IMR-90 (cell line): ENCODE measurements around the gene TIMM50. TPM values are rescaled to one million over a fixed set of nuclear protein-coding genes. Genes with fewer than 3 reads are reported as not detected.

Experiments used
- ATAC-seq: fragments of 200-7000 bp; cut with Tn5 transposase; 2 replicates; pipeline ENCODE4 v1.9.1; 2020; ENCODE audit warnings: low read depth, mild to moderate bottlenecking, moderate library complexity
- BruUV-seq: library from RNA; stranded (reverse); fragments of 400-500 nt; replicated peaks from 2 replicates; lab custom pipeline; 2021; lab: Mats Ljungman, UMichigan
- CTCF ChIA-PET: fragments of 300-600 bp; formaldehyde crosslinking; extraction: SDS; loops from one replicate; lab custom pipeline; 2021; ENCODE audit warnings: antibody characterized with exemption; lab: Yijun Ruan, JAX
- POLR2A ChIA-PET: fragments of 300-600 bp; sonication (Branson Sonifier 250); formaldehyde crosslinking; loops from one replicate; lab custom pipeline; 2022; ENCODE audit warnings: antibody characterized with exemption; ENCODE audit not compliant: unreplicated experiment; lab: Charles Lee
- DNase-seq: peaks from one replicate; pipeline ENCODE4 v3.0.0; 2013
- H2AFZ ChIP-seq: replicated peaks from 2 replicates; pipeline ENCODE3; 2013; ENCODE audit warnings: low read length, mild to moderate bottlenecking; ENCODE audit not compliant: poor library complexity
- H2AK5ac ChIP-seq: 2 replicates; pipeline ENCODE4 v1.6.1; 2013; ENCODE audit warnings: low read depth, low read length, inconsistent platforms
- H2AK9ac ChIP-seq: replicated peaks from 2 replicates; pipeline ENCODE3; 2013; ENCODE audit warnings: mild to moderate bottlenecking, low read depth, low read length, moderate library complexity; ENCODE audit not compliant: poor library complexity
- H2BK120ac ChIP-seq: 2 replicates; pipeline ENCODE4 v1.6.1; 2013; ENCODE audit warnings: low read depth, low read length, inconsistent platforms
- H2BK15ac ChIP-seq: 3 replicates; pipeline ENCODE4 v1.6.1; 2013; ENCODE audit warnings: low read depth, low read length, inconsistent platforms
- H2BK20ac ChIP-seq: 2 replicates; pipeline ENCODE4 v1.6.1; 2013; ENCODE audit warnings: low read depth, mild to moderate bottlenecking, inconsistent platforms, low read length, moderate library complexity
- H2BK5ac ChIP-seq: 2 replicates; pipeline ENCODE4 v1.6.1; 2013; ENCODE audit warnings: mild to moderate bottlenecking, low read depth, low read length, inconsistent platforms; ENCODE audit not compliant: poor library complexity, severe bottlenecking
- H3K14ac ChIP-seq: replicated peaks from 2 replicates; pipeline ENCODE4 v1.6.1; 2013; ENCODE audit warnings: low read depth, low read length, inconsistent platforms
- H3K18ac ChIP-seq: 2 replicates; pipeline ENCODE4 v1.6.1; 2013; ENCODE audit warnings: low read depth, low read length, control low read depth
- H3K23ac ChIP-seq: 2 replicates; pipeline ENCODE4 v1.6.1; 2013; ENCODE audit warnings: low read depth, low read length, inconsistent platforms
- H3K27ac ChIP-seq: 2 replicates; pipeline ENCODE4 v1.5.1; 2013; ENCODE audit warnings: mild to moderate bottlenecking, control low read depth, low read length; ENCODE audit not compliant: insufficient read depth
- H3K27me3 ChIP-seq: 2 replicates; pipeline ENCODE4 v1.6.1; 2013; ENCODE audit warnings: low read length; ENCODE audit not compliant: control insufficient read depth, insufficient read depth
- H3K36me3 ChIP-seq: 2 replicates; pipeline ENCODE4 v1.6.1; 2013; ENCODE audit warnings: low read length, mixed read lengths; ENCODE audit not compliant: control insufficient read depth, insufficient read depth
- H3K4ac ChIP-seq: 2 replicates; pipeline ENCODE4 v1.6.1; 2013; ENCODE audit warnings: low read depth, low read length, inconsistent platforms
- H3K4me1 ChIP-seq: 2 replicates; pipeline ENCODE4 v1.6.1; 2013; ENCODE audit warnings: low read length, mixed read lengths; ENCODE audit not compliant: control insufficient read depth, insufficient read depth
- H3K4me2 ChIP-seq: 2 replicates; pipeline ENCODE4 v1.6.1; 2013; ENCODE audit warnings: low read depth, mild to moderate bottlenecking, control low read depth, low read length, moderate library complexity
- H3K4me3 ChIP-seq: 2 replicates; pipeline ENCODE4 v1.5.1; 2013; ENCODE audit warnings: low read depth, mild to moderate bottlenecking, control low read depth, low read length, moderate library complexity; ENCODE audit not compliant: insufficient read depth
- H3K56ac ChIP-seq: 2 replicates; pipeline ENCODE4 v1.6.1; 2013; ENCODE audit warnings: low read length, inconsistent platforms; ENCODE audit not compliant: insufficient read depth; ENCODE audit errors: extremely low read depth
- H3K79me1 ChIP-seq, 2 experiments: 2 replicates each; pipeline ENCODE4 v1.6.1; 2013; ENCODE audit warnings: low read length in 2 of 2, inconsistent platforms in 1 of 2, low read depth in 1 of 2
- H3K9ac ChIP-seq: 2 replicates; pipeline ENCODE4 v1.6.1; 2013; ENCODE audit warnings: low read depth, low read length, control low read depth
- H3K9me1 ChIP-seq: 2 replicates; pipeline ENCODE4 v1.6.1; 2013; ENCODE audit warnings: low read length, inconsistent platforms; ENCODE audit not compliant: insufficient read depth
- H3K9me3 ChIP-seq: 2 replicates; pipeline ENCODE4 v1.6.1; 2013; ENCODE audit warnings: low read length; ENCODE audit not compliant: control insufficient read depth, insufficient read depth
- H4K20me1 ChIP-seq: 2 replicates; pipeline ENCODE4 v1.6.1; 2013; ENCODE audit warnings: low read length, inconsistent platforms; ENCODE audit not compliant: insufficient read depth
- H4K5ac ChIP-seq: 2 replicates; pipeline ENCODE4 v1.6.1; 2013; ENCODE audit warnings: mild to moderate bottlenecking, low read depth, low read length, control low read depth
- H4K8ac ChIP-seq, 2 experiments: 2 replicates each; pipeline ENCODE4 v1.6.1; 2013; ENCODE audit warnings: low read depth in 2 of 2, low read length in 2 of 2, control low read depth in 1 of 2, inconsistent platforms in 1 of 2
- H4K91ac ChIP-seq: 2 replicates; pipeline ENCODE4 v1.6.1; 2013; ENCODE audit warnings: low read depth, low read length, inconsistent platforms; ENCODE audit not compliant: insufficient read depth
- CHD1 ChIP-seq: IDR thresholded peaks from 2 replicates; pipeline ENCODE4 v1.6.1; 2012; ENCODE audit warnings: low read depth, low read length, improper control_type of control experiment
- WGBS, 2 experiments: methylation state at CpG; one replicate each; pipeline versions ENCODE4 v1.1.5 to v1.1.7; 2013; ENCODE audit warnings: missing lambda C conversion rate in 2 of 2; ENCODE audit not compliant: insufficient read length in 1 of 2; ENCODE audit errors: extremely low coverage in 2 of 2; 5-methylcytosine and 5-hydroxymethylcytosine counted together
- dilution Hi-C: fragments of 300-500 bp; cut with HindIII; formaldehyde crosslinking; loops from one replicate; pipeline ENCODE4 v1.14.3; 2018; ENCODE audit warnings: low sequenced_read_pairs; ENCODE audit not compliant: unreplicated experiment
- in situ Hi-C: fragments of 300-500 bp; cut with MboI; formaldehyde crosslinking; loops from 3 replicates; pipeline ENCODE4 v1.14.3; 2019; ENCODE audit warnings: low sequenced_read_pairs, inconsistent platforms, mixed read lengths
- intact Hi-C: fragments of 100-400 bp; cut with micrococcal nuclease; formaldehyde crosslinking; loops from 2 replicates; pipeline ENCODE4 v1.10.0; 2022
- polyA plus RNA-seq, 3 experiments: library from polyadenylated mRNA; depleted of rRNA; stranded (reverse); fragments of >200 nt; gene quantifications; 2 replicates each; pipeline ENCODE4 v1.2.3, GENCODE V29; 2012; ENCODE audit warnings: low replicate concordance in 1 of 3
- total RNA-seq: library from RNA; depleted of rRNA; stranded (reverse); fragments of >200 nt; gene quantifications from 2 replicates; pipeline ENCODE4 v1.2.3, GENCODE V29; 2012

Gene TIMM50
- total and polyA plus RNA-seq, 2 of the 4 experiments (the other 2 are of a cell fraction) = 52.0 to 76.8 TPM

DNA sequence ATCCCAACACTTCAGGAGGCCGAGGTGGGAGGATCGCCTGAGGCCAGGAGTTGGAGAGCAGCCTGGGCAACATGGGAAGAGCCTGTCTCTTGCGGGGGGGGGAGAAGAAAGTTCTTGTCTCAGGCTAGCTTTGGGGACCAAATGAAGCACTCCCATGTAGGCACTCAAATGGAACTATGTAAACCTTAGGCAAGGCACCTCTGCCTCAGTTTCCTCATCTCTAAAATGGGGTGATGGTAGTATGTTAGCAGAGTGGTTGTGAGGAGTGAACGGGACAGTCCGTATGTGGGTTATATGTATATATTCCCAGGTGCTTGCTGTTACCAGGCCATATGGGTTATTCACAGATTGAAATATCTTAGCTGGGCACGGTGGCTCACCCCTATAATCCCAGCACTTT lies 11.6 kb downstream of the TIMM50 start:
- Histone ChIP-seq H2BK120ac (no peak overlapping the region), H2AK9ac (no peak overlapping the region), H2AK5ac (no peak overlapping the region), H3K27me3 (peaks cover 3% of the 10 kb centered on the region; the same call in 1 of the 2 replicates), H4K20me1 (no peaks in the 10 kb centered on the region), H4K91ac (no peak overlapping the region), H2BK5ac (no peak overlapping the region), H3K9ac (no peak overlapping the region), H3K4me1 (no peaks in the 10 kb centered on the region), H3K36me3 (peaks cover 29% of the 10 kb centered on the region), H2AFZ (no peak overlapping the region), H3K56ac (no peak overlapping the region), H4K5ac (no peak overlapping the region), H3K4me2 (no peak overlapping the region), H3K23ac (no peak overlapping the region), H3K27ac (no peak overlapping the region), H2BK20ac (no peak overlapping the region), H3K14ac (no peak overlapping the region), H3K9me3 (no peaks in the 10 kb centered on the region), H3K4ac (no peak overlapping the region), H2BK15ac (no peak overlapping the region), H3K4me3 (no peak overlapping the region), H4K8ac (no peak overlapping the region), H3K9me1 (peaks cover 3% of the 10 kb centered on the region; the same call in 1 of the 2 replicates), H3K18ac (no peak overlapping the region), H3K79me1 (no peaks in the 10 kb centered on the region; a peak in 1 of 4 replicates)
- no peak for TF ChIP-seq CHD1
- in situ Hi-C loops (no loop called here), intact Hi-C loops (no loop called here), dilution Hi-C loops (no loop called here)
- no peak for DNase-seq
- ATAC-seq = no peak
- POLR2A ChIA-PET = no interaction called here
- no TSS peak for BruUV-seq
- no CpG with 5 or more reads among the region's 6 CpGs for WGBS, 2 experiments
- CTCF ChIA-PET = no interaction called here
